WI38 (cell line): ENCODE results near the gene VWF.

Source experiments
- H3K4me3 ChIP-seq: 2 replicates; pipeline ENCODE4 v1.5.1; 2011; ENCODE audit warnings: low read depth, mild to moderate bottlenecking, control low read depth, low read length
- CTCF ChIP-seq: IDR thresholded peaks from 2 replicates; pipeline ENCODE4 v1.5.1; 2012; ENCODE audit warnings: low read depth, mild to moderate bottlenecking, control low read depth, low read length

VWF gene

GRCh38 chr12:5971194-5971850 is 153.1 kb downstream of the VWF start:
- no peak overlapping the region for H3K4me3 ChIP-seq
- no peak for TF ChIP-seq CTCF

- H3K4me3 ChIP-seq: no peak overlapping the region
- TF ChIP-seq CTCF: peak; percentile 21; the same call in 1 of the 2 replicates
Observed at GRCh38 chr12:5969974-5970690, 154.3 kb downstream of the VWF start.

GRCh38 chr12:5969156-5969973 is 155.1 kb downstream of the VWF start:
- TF ChIP-seq CTCF: no peak
- no peak overlapping the region for H3K4me3 ChIP-seq

- TF ChIP-seq CTCF: no peak
- H3K4me3 ChIP-seq: no peak overlapping the region
Observed at GRCh38 chr12:5967645-5968415, 156.6 kb downstream of the VWF start.

GRCh38 chr12:5966486-5967095 is 157.9 kb downstream of the VWF start:
- no peak overlapping the region for H3K4me3 ChIP-seq
- no peak for TF ChIP-seq CTCF

GRCh38 chr12:5965950-5966383 is 158.5 kb downstream of the VWF start:
- peak; percentile 89 for TF ChIP-seq CTCF
- no peak overlapping the region for H3K4me3 ChIP-seq
